Ovary (tissue), 3 donors: ENCODE measurements around the gene UNC93B1.

Experiments used
- CTCF ChIP-seq, 3 donors: fragments of 450-650 bp in 2 of 3; fragments of 200-600 bp in 1 of 3; IDR thresholded peaks; one replicate each; pipeline versions ENCODE4 v1.5.1 to v1.8.0; 2016 to 2022; ENCODE audit warnings: antibody characterized with exemption in 3 of 3, mild to moderate bottlenecking in 1 of 3
- EP300 ChIP-seq: sonication (generic); formaldehyde crosslinking; IDR thresholded peaks from one replicate; pipeline ENCODE4 v1.6.1; 2017; ENCODE audit warnings: antibody characterized with exemption
- donor health status: DM: no; HTN: no; CAD: no.

DNA sequence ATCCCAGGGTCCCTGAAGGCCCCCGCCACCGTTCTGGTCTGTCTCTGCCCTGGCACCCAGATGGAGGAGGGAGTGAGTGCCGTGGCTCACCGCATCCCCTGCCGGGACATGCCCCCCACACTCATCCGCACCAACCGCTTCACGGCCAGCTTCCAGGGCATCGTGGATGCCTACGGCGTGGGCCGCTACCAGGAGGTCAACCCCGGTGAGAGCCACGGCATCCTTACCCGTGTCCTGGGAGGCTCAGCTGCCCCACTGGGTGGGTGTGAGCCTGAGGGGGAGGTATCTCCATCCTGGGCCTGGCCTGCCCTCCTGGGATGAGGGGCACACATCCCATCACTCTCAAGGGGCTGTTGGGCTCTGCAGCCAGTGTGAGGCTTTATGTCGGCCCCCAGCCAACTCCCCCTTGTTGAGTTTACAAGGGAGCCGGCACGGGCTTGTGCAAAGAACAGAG lies 41.0 kb upstream of the UNC93B1 start:
- TF ChIP-seq EP300: no peak
- no peak for TF ChIP-seq CTCF (IDR thresholded peaks at IDR 0.05)
